ENCODE results near the gene LAMB3.

DNA sequence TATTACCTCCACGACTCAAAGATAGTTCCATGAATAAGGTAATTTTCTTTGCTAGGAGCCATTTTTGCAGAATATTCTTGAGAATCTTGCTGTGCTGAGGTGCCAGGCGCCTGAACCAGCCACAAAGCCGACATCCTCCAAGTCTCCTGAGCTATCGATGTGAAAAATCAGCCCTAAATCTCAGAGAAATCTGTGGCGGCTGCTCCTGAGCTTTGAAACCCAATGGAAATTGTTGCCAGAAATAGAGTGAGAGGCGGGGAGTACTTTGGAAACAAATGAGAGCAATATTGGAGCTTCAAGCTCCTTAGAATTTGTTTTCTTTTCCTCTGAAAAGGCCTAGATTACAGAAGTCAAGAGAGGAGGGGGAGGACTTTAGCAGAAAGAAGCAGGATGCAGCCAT lies 62.4 kb downstream of the LAMB3 start:
- no peak for TF ChIP-seq YY1 (IDR thresholded peaks at IDR 0.05; ENCODE audit: insufficient read depth, insufficient read length)
- TF ChIP-seq SUZ12 (IDR thresholded peaks at IDR 0.05; ENCODE audit: extremely low read depth, insufficient read depth, insufficient read length) = no peak
- TF ChIP-seq ZNF274 (IDR thresholded peaks at IDR 0.05; ENCODE audit: low read depth, low read length) = no peak
